ENCODE data around the gene ADORA2B.
"Not testable (repeated sequence)": the region's sequence is repeated elsewhere in the genome, so short reads cannot be mapped to it uniquely, and the experiment has no call there.

Gene ADORA2B

DNA sequence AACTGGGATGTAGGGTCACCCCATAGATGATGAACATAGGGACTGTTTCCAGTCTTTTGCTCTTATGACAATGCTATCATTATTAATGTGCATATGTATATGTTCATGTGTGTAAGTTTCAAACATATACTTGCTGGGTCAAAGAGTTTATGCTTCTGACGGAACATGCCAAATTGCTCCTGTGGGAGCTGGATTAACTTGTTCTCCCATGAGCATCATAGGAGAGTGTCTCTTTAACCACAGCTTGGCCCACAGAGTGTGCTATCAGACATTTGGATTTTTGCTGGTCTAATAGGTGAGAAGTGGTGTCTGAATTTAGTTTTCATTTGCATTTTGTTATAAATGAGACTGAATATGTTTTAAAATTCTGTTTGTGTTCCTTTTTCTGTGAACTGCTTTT is 22.3 kb upstream of the ADORA2B start:
- no peak for DNase-seq (ENCODE audit: low spot score)

DNA sequence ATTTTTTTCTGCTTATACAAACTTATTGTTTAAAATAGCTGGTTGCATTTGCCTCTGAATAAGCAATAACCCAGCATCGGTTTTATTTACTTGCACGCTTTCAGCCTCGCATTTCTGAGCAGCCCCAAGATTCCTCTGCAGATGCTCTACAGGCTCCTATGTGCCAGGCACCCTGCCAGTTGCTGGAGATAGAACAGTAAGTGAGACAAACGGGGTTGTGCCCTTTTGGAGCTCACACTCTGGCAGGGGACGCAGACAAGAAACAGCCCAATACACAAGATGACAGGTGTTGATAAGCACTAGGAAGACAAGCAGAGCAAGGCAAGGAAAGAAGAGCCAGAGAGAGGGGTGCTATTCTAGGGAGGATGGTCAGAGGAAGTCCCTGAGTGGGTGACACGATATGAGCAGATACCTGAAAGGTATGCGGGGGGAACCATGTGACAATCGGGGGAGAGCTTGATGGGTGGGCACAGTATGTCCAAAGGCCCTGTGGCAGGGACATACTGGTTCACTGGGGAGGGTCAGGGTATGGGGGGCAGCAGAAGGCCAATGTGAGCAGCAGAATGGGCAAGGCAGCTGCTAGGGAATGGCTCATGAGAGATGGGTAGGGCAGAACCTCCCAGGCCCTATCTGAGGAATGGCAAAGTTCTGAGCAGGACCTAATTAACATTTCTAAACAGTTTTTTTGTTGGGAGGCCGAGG is 18.7 kb upstream of the ADORA2B start:
- DNase-seq (ENCODE audit: low spot score), result no peak

DNA sequence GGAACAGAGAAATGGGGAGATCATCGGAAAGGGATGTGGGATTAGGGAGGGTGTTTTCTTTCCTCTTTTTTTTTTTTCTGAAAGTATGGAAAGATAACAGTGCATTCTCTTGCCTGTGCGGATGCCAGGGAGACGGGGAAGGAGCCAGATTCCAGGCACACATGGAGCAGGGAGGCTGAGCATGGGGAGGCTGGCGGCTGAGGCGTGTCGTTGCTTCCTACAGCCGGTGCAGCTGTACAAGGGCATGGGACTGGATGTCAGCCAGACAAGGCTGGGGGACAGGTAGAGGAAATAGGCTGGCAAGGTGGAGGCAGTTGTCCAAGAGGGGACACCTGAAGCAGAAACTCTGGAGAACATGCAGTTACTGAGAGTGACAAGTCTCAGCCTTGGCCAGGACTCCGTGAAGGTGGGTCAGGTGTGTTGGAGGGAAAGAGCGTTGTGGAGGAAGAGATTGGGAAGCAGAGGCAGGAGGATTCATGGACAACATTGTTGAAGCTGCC is 16.6 kb upstream of the ADORA2B start:
- no peak for DNase-seq (ENCODE audit: low spot score)

DNA sequence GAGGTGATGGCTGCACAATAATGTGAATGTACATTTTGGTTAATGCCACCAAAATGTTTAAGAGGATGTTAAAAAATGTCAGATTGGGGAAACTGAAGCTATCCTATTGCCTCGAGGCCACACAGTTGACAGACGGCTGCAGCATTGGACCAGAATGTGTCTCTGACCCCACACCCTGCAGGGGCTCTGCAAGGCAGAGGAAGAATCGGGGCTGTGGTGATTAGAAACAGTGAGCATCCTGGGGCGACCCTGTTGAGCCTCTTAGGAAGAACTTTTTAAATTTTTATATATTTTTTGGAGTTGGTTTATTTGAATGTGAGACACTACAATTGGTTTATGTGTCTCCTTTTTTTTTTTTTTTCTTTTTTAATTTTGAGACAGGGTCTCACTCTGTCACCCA is 15.0 kb upstream of the ADORA2B start:
- no peak for DNase-seq (ENCODE audit: low spot score)

DNA sequence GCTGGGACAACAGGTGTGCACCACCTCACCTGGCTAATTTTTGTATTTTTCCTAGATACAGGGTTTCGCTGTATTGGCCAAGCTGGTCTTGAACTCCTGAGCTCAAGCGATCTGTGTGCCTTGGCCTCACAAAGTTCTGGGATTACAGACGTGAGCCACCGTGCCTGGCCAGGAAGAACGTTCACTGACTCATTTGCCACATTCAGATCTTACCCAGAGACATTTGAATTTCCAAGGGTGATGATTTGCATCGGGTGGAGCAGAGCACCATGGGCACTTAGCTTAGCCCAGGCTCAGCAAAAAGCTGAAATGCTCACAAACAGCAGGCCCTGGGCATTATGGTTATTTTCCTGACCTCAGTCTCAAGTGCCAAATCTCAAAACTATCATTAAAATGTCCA is 14.5 kb upstream of the ADORA2B start:
- no peak for DNase-seq (ENCODE audit: low spot score)

DNA sequence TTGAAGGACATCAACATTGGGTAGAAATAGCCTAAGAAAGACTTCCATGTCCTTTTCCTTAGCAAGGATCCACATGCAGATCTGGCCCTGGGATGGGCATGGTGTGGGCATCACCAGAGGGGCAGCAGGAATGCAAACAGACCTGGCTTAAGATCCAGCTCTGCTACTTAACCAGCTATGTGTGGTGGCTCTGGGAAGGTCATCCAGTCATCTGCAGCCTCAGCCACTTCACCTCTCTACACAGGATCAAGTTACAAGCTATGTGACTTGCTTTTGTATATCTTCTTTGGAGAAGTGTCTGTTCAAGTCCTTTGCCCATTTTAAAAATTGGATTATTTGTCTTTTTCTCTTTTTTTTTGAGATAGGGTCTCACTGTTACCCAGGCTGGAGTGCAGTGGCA is 13.5 kb upstream of the ADORA2B start:
- no peak for DNase-seq (ENCODE audit: low spot score)

DNA sequence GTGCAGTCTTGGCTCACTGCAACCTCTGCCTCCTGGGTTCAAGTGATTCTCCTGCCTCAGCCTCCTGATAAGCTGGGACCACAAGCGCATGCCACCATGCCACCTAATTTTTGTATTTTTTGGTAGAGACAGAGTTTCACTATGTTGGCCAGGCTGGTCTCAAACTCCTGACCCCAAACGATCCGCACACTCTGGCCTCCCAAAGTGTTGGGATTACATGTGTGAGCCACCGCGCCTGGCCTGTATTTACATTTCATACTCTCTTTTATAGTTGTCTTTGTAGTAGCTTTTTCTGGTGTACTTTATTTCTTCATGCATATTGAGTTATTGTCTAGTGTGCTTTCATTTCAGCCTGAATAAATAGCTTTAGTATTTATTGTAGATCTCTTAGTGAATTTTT is 10.1 kb upstream of the ADORA2B start:
- no peak for DNase-seq (ENCODE audit: low spot score)

DNA sequence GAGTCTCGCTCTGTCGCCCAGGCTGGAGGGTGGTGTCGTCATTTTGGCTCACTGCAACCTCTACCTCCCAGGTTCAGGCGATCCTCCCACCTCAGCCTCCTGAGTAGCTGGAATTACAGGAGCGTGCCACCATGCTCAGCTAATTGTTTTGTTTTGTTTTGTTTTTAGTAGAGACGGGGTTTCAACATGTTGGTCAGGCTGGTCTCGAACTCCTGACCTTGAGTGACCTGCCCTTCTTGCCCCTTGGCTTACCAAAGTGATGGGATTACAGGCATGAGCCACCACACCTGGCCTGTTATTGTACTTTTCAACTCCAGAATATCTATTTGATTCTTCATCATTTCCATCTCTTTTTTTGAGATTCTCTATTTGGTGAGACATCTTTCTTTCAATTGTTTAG is 9.0 kb upstream of the ADORA2B start:
- DNase-seq (ENCODE audit: low spot score), result no peak

DNA sequence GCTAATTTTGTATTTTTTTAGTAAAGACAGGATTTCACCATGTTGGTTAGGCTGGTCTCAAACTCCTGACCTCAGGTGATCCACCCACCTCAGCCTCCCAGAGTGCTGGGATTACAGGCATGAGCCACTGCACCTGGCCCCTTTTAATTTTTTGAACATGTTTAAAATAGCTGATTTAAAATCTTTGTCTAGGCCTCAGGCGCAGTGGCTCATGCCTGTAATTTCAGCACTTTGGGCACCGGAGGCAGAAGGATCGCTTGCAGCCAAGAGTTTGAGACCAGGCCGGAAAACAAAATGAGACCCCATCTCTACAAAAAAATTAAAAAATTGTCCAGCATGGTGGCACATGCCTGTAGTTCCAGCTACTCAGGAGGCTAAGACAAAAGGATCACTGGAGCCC is 8.4 kb upstream of the ADORA2B start:
- DNase-seq (ENCODE audit: low spot score), result not testable (repeated sequence)

DNA sequence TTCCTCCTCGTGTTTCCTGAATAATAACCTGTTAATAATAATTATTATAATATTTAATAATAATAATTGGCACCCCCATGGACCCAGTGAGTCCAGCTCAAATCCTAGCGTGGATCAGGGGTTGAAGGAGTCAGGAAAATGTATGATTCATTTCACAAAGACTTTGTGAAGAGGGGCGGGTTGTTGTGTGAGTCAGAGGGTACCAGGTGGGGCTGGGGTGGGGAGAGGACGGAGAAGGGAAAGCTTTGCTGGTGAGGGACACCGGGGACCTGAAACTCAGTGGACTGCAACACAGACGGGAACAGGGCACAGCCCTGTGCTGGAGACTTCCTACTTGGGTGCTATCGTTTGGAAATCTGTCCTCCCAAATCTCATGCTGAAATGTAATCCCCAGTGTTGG is 3.1 kb upstream of the ADORA2B start:
- DNase-seq (ENCODE audit: low spot score), result no peak

DNA sequence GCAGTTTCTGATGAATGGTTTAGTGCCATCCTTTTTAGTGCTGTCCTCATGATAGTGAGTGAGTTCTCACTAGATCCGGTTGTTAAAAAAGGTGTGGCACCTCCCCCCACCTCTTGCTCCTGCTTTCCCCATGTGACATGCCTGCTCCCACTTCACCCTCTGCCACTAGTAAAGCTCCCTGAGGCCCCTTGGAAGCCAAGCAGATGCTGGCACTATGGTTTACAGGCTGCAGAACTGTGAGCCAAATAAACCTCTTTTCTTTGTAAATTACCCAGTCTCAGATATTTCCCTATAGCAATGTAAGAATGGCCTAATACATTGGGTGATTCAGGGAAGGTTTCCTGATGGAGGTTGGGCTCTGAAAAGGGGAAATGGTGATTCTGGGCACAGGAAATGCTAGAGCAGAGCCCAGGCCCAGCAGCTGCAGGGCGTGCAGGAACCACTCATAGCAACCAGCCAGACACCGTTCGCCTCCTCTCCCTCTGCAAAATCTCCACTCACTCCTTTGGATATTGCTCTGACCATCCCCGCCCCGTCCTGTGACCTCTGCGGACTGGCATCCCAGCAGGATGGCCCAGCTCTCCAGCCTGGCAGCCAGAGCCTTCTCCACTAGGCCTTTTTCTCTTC is 2.6 kb upstream of the ADORA2B start:
- DNase-seq (ENCODE audit: low spot score), result no peak

DNA sequence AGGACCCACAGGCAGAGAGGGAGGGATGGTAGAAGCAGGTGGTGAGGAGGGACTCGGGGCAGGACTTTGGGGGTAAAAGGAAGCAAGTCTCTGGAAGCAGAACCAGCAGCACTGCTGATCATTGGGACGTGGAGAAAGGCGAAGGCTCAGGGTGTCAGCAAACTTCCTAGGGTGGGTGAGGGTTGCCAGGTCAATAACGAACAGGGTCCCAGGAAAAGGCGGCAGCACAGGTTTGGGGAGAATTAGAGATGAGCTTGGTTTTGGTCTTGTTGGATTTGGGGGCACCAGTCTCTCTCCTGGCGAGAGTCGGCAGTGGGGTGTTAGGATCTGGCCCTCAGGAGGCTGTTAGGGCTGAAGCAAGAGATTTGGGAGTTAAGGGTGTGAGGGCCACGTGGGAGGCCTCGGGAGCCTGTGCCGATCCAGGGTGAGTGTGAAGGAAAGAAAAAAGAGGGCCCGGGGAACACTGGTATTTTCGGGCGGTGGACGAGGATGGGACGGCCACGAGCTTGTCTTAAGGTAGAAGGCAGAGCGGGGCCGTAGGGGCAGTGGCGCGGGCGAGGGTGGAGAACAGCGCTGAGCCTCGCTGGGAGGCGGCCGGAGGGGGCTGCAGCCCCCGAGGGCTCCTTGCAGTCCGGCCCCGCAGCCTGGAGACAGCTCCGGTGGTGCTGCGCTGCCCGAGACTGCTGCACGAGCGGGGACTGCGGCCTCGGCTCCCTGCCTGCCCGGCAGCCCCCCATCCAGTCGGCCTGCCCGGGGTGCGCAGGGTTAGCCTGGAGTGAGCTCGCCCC is 765 bp upstream of the ADORA2B start:
- no peak for DNase-seq (ENCODE audit: low spot score)

DNA sequence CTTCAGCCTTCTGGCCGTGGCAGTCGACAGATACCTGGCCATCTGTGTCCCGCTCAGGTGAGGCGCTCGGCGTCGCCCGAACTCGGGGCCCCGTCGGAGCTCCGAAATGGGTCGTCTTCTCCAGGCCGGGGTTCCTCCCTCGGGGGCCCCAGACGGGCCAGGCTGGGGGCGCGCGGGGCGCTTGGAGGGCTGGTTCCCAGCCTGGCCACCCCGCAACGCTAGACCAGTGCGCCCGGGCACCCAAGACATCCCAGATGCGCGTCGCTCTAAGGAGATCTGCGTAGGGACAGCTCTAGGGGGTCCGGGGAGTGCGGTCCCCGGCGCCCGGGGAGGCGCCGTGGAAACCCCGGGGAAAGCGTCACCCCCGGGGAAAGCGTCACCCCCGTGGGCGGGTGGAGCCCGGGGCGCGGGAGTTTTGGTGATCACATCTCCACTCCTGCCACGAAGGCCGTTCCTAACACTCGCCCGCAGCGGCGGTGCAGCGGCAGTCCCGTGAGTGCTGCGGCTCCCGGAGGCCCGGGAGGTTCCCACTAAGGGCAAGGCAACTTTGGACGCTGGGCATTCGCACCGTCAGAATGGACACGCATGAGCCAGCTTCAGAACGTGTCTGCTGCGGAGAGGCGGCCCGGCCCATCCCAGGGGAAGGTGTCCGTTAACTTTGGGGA is 729 bp downstream of the ADORA2B start:
- DNase-seq (ENCODE audit: low spot score), result no peak

DNA sequence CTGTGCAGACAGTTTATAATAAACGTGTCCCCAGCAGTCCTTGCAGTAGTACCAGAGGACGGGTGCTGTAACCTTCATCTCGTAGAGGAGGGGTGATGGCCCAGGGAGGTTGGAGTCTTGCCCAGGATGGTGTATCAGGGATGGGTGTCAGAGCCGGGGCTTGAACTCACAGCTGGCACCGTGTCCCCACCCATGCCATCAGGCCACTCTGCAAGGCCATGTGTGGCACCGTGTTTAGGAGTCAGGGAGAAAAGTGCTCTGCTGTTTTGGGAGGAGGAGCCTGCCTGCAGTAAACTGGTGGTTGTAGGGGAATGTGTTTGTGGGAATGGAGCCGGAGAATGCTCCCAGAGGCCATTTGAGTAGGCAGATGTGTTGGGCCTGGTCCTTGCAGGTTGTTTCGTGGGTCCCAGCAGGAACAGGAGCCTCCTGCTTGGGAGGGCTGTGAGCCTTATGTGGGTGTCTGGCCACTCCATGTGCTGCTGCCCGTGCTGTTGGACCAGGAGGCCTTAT is 1.7 kb downstream of the ADORA2B start:
- DNase-seq (ENCODE audit: low spot score), result no peak

DNA sequence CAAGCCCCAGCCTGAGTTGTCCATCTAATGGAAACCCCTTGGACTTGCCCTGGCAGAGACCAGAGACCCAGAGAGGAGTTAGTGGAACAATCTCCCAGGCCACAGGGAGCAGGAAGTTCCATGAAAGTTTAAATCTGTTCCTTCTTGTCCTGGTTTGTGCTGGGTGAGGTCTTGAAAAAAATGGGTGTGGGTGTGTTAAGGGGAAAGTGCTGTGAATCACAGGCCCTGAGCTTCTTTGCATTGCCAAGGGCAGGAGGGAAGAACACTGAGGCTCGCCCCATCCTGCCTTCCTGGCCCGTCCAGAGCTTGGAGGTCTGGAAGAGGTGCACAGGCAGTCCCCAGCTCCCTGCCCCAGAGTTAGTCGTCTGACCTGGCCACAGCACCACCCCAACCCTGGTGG is 2.3 kb downstream of the ADORA2B start:
- no peak for DNase-seq (ENCODE audit: low spot score)

DNA sequence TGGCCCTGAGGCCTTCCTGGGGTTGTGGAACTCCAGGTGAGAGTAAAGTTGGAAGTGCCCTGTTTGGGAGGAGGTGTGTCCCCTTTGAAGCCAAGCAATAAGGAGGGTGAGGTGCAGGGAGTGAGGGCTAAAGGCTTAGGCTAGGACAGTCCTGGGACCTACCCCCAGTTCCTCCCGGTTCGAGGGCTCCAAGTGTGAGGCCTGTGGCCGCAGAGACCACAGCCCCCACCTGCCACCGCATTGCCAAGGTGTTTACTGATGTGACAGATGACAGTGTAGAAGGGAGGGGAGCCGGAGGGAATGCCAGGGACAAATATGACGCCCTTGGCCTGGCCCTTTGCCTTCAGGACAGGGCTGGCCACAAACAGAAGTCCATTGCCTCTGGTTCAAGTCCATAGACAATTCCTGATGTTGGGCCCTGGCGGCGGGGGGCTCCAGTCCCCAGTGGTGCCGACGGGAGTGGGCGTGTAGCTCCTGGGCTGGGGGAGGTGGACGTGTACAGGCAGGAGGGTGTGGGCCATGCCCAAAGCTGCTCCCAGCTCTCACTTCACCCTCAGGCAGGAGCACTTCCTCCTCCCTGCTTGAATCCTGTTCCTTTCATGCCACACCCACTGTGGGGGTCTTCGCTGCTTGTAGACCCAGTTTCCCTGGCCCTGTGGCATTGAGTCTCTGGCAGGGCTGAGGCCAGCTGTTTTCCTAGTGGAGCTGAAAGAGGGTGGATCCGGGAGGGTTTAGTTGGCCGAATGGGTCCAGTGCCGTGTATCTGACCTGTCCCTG is 3.2 kb downstream of the ADORA2B start:
- no peak for DNase-seq (ENCODE audit: low spot score)

DNA sequence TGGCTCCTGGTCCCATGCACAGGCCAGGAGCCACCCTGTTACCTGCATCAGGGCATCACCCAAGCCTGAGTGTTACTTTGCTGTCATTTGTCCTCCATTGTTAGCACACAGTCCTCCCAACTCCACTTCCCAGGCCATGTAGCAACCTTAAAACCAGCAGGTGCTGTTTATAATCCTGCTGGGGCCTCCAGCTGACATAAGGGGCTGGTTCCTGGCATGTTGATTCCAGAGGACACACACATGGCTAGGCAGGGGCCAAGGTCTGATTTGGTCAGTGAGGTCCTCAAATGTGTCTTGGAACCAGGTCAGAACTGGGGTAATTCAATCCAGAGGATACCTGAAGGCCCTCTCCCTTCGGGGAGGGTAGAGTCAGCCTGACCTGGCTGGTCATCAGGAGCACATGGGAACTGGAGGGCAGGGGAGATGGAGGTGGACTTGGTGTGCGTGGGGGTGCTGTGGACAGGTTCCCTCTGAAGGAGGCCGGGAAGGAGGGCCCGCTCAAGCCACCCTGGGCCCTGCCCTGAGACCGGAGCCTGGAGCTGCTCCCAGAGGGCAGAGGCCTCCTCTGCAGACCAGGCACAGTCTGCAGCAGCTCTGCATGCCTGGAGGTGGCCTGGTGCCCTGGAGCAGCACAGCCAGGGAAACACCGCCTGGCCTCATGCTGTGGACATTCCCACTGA is 6.6 kb downstream of the ADORA2B start:
- no peak for DNase-seq (ENCODE audit: low spot score)

DNA sequence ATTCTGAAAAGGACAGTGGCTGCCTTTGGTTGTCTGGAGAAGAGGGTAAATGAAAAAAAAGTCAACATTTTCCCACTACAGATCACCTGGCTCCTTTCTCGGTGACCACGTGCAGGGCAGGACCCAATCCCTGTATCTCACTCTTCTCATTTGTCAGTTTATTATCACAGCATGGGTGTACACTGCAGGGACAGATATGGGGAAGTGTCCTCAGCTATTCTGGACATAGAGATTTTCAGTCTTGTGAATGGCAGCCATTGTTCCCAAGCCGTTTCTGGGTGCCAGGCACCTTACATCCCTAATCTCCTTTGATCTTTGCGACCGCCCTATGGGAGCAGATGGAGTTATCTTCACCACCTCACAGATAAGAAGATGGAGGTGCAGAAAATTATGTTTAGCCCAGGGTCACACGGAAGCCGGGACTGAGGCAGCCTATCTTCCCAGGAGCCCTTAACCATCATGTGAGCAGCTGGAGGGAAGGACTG is 7.2 kb downstream of the ADORA2B start:
- no peak for DNase-seq (ENCODE audit: low spot score)

DNA sequence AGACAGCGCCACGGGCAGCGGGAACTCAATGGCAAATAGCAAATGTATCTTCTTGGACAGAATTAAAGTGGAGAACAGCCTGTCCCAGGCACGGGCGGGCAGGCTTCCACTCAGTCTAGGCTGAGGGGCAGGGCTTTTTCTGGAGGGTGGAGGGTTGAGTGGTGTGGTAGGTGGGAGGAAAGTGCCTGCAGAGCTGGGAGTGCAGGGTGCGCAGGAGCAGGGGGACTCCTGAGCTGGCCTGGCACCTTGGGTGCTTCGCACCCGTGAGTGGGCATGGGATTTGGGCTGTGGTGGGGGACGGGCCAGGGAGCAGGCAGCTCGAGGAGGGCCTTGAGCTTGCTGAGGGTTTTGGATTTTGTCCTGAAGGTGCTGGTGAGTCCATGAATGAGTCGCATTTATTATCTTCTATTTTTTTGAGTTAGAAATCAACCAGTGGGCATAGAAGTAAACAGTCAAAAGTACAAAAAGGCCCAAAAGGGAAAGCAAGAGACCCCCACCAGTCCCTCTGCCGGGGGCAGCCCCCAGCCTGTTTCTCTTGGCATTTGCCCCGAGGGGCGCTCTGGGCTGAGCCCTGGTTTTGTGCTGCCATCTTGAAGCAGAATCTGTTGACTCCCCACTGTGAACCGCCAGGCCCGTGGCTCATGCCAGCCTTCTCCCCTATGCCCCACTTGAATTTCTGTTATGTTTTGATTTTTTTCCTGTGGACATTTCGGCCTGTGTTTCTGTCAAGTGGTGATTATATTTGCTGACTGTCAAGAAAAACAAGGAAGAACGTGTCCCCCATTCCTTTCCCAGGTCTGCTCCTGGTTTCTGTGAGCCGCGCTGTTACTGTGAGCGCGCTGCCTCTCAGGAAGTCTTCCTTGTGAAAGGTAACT is 8.2 kb downstream of the ADORA2B start:
- DNase-seq (ENCODE audit: low spot score), result no peak

DNA sequence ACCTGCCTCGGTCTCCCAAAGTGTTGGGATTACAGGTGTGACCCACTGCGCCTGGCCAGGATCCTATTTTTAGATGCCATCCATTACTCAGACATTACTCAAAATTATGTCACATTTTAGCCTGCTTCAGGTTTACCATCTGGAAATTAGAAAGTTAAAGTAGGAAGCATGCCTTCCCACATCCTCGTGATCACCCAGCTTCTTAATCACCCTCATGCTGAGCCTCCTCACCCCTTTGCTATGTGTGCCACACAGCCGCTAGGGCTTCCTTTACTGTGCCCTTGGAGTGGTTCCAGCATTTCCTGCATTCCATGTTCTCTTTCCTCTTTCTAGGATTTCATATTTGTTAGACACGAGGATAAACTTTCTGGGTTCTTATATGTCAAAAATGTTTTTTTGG is 9.3 kb downstream of the ADORA2B start:
- no peak for DNase-seq (ENCODE audit: low spot score)
